NCI-H345 (cell line): ENCODE results near the gene CCDC78.

Source experiments
- DNase-seq: peaks from one replicate; lab custom pipeline; 2025; lab: John Stamatoyannopoulos, UW

CCDC78 gene

GRCh38 chr16:726438-727290 lies at the start of gene CCDC78, which contains the start of gene HAGHL:
CCDC78 (minus strand) TSS chr16:726443; CDS start chr16:726367, 76 bp downstream.
HAGHL (plus strand) TSS chr16:727106; CDS start chr16:727510, 404 bp downstream.
- peak; percentile 57 for DNase-seq

GRCh38 chr16:775236-775796 lies 49.1 kb upstream of the CCDC78 start:
- no peak for DNase-seq

GRCh38 chr16:774086-775001 lies 48.1 kb upstream of the CCDC78 start:
- no peak for DNase-seq

GRCh38 chr16:772959-773358 lies 46.7 kb upstream of the CCDC78 start:
- DNase-seq: no peak

- DNase-seq: no peak
Measured at GRCh38 chr16:770411-770810, 44.2 kb upstream of the CCDC78 start.

GRCh38 chr16:769934-770333 lies 43.7 kb upstream of the CCDC78 start:
- DNase-seq: no peak

GRCh38 chr16:769184-769784 lies 43.0 kb upstream of the CCDC78 start:
- no peak for DNase-seq

GRCh38 chr16:768428-768827 lies 42.2 kb upstream of the CCDC78 start:
- no peak for DNase-seq

GRCh38 chr16:767743-768235 lies 41.5 kb upstream of the CCDC78 start:
- DNase-seq: no peak

GRCh38 chr16:766820-767640 lies 40.8 kb upstream of the CCDC78 start:
- DNase-seq: no peak

- no peak for DNase-seq
Measured at GRCh38 chr16:766008-766819, 40.0 kb upstream of the CCDC78 start.

GRCh38 chr16:765488-765865 lies 39.2 kb upstream of the CCDC78 start:
- DNase-seq: no peak

GRCh38 chr16:764848-765487 lies 38.7 kb upstream of the CCDC78 start:
- no peak for DNase-seq

- no peak for DNase-seq
Measured at GRCh38 chr16:764184-764750, 38.0 kb upstream of the CCDC78 start.

GRCh38 chr16:763369-764183 lies 37.3 kb upstream of the CCDC78 start:
- DNase-seq: no peak

- no peak for DNase-seq
Measured at GRCh38 chr16:762595-763268, 36.5 kb upstream of the CCDC78 start.

- no peak for DNase-seq
Measured at GRCh38 chr16:761625-762513, 35.6 kb upstream of the CCDC78 start.
